Measurements from ENCODE around the gene TAAR9.

DNA sequence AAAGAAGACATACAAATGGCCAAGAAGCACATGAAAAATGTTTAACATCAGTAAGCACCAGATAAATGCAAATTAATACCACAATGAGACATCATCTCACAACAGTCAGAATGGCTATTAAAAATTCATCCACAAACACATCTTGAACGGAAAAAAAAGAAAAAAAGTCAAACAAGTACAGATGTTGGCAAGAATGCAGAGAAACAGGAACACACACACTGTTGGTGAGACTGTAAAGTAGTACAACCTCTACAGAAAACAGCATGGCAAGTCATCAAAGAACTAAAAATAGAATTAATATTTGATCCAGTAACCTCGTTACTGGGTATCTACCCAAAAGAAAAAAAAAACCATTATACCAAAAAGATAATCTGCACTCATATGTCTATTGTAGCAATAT is 31.6 kb upstream of the TAAR9 start:
- TF ChIP-seq, protein P1, sequence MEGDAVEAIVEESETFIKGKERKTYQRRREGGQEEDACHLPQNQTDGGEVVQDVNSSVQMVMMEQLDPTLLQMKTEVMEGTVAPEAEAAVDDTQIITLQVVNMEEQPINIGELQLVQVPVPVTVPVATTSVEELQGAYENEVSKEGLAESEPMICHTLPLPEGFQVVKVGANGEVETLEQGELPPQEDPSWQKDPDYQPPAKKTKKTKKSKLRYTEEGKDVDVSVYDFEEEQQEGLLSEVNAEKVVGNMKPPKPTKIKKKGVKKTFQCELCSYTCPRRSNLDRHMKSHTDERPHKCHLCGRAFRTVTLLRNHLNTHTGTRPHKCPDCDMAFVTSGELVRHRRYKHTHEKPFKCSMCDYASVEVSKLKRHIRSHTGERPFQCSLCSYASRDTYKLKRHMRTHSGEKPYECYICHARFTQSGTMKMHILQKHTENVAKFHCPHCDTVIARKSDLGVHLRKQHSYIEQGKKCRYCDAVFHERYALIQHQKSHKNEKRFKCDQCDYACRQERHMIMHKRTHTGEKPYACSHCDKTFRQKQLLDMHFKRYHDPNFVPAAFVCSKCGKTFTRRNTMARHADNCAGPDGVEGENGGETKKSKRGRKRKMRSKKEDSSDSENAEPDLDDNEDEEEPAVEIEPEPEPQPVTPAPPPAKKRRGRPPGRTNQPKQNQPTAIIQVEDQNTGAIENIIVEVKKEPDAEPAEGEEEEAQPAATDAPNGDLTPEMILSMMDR (conservative IDR thresholded peaks at IDR 0.05; ENCODE audit: low read length), result no peak
- TF ChIP-seq EZH2phosphoT487 (IDR thresholded peaks at IDR 0.05; ENCODE audit: borderline replicate concordance, low read depth, low read length), result no peak

Measured in OCI-LY7 (cell line).